GM12878 (cell line): Measurements from ENCODE around the gene LTB. TPM values are rescaled to one million over a fixed set of nuclear protein-coding genes. Genes with fewer than 3 reads are reported as not detected.
A peak's percentile ranks its signal among the peaks of the same experiment; 100 is the strongest.

ENCODE experiments used
- CHD2 ChIP-seq: IDR thresholded peaks from 2 replicates; pipeline ENCODE4 v1.6.1; 2011; ENCODE audit warnings: low read depth, low read length, improper control_type of control experiment, borderline replicate concordance
- ELK1 ChIP-seq: IDR thresholded peaks from 2 replicates; pipeline ENCODE4 v1.6.1; 2012; ENCODE audit warnings: low read depth, low read length, improper control_type of control experiment
- ETV6 ChIP-seq, 2 experiments: fragments of 450-650 bp in 1 of 2; IDR thresholded peaks in 1 of 2; conservative IDR thresholded peaks in 1 of 2; 2 replicates each; pipeline ENCODE4 v1.6.1; 2014; ENCODE audit warnings: antibody characterized with exemption in 1 of 2, borderline replicate concordance in 1 of 2, low read depth in 1 of 2, mild to moderate bottlenecking in 1 of 2, moderate library complexity in 1 of 2
- GABPA ChIP-seq: IDR thresholded peaks from 2 replicates; pipeline ENCODE4 v1.6.1; 2014; ENCODE audit warnings: antibody characterized with exemption, low read depth, mild to moderate bottlenecking, inconsistent platforms
- GATAD2B ChIP-seq: fragments of 450-650 bp; conservative IDR thresholded peaks from 2 replicates; pipeline ENCODE4 v1.6.1; 2017; ENCODE audit warnings: low read depth, mild to moderate bottlenecking, moderate library complexity
- MEF2B ChIP-seq: fragments of 450-650 bp; IDR thresholded peaks from 2 replicates; pipeline ENCODE4 v1.6.1; 2018; ENCODE audit warnings: mild to moderate bottlenecking, moderate library complexity; ENCODE audit not compliant: partially characterized antibody, poor library complexity, severe bottlenecking
- MYB ChIP-seq: fragments of 150-350 bp; IDR thresholded peaks from 2 replicates; pipeline ENCODE4 v1.6.1; 2014; ENCODE audit warnings: mild to moderate bottlenecking, low read depth, low read length, borderline replicate concordance
- NR2C1 ChIP-seq: fragments of 450-650 bp; IDR thresholded peaks from 2 replicates; pipeline ENCODE4 v1.6.1; 2017; ENCODE audit warnings: antibody characterized with exemption, mild to moderate bottlenecking, moderate library complexity
- NR2F1 ChIP-seq: fragments of 450-650 bp; conservative IDR thresholded peaks from 2 replicates; pipeline ENCODE4 v1.6.1; 2017; ENCODE audit warnings: mild to moderate bottlenecking
- NRF1 ChIP-seq: conservative IDR thresholded peaks from 2 replicates; pipeline ENCODE4 v1.6.1; 2011; ENCODE audit warnings: mild to moderate bottlenecking, low read depth, low read length, improper control_type of control experiment
- POLR2AphosphoS2 ChIP-seq: IDR thresholded peaks from 2 replicates; pipeline ENCODE4 v1.6.1; 2011; ENCODE audit warnings: low read depth, mild to moderate bottlenecking, low read length, improper control_type of control experiment, moderate library complexity
- RAD21 ChIP-seq: IDR thresholded peaks from 2 replicates; pipeline ENCODE4 v1.6.1; 2011; ENCODE audit warnings: mild to moderate bottlenecking, low read depth, low read length, moderate library complexity; ENCODE audit not compliant: insufficient read depth
- YY1 ChIP-seq: IDR thresholded peaks from 2 replicates; pipeline ENCODE4 v1.6.1; 2011; ENCODE audit warnings: low read depth, mild to moderate bottlenecking, low read length
- ZNF24 ChIP-seq: fragments of 450-650 bp; IDR thresholded peaks from 2 replicates; pipeline ENCODE4 v1.6.1; 2017; ENCODE audit warnings: antibody characterized with exemption, mild to moderate bottlenecking
- ZNF592 ChIP-seq: fragments of 450-650 bp; IDR thresholded peaks from 2 replicates; pipeline ENCODE4 v1.6.1; 2017; ENCODE audit warnings: mild to moderate bottlenecking, moderate library complexity
- ZSCAN29 ChIP-seq: fragments of 450-650 bp; IDR thresholded peaks from 2 replicates; pipeline ENCODE4 v1.6.1; 2017; ENCODE audit warnings: mild to moderate bottlenecking, moderate library complexity
- polyA plus RNA-seq, 11 experiments: library from polyadenylated mRNA; depleted of rRNA in 4 of 11; unstranded in 6 of 11; stranded (reverse) in 5 of 11; fragments of >200 nt; fragmentation: Nextera tagmentation in 4 of 11; fragmentation: Illumina TruSeq in 1 of 11; extraction: Ambion mirVana in 4 of 11; extraction: Trizol in 1 of 11; gene quantifications; 1 replicate in 1 of 11; 2 replicates in 10 of 11; pipeline versions ENCODE4 v1.2.1 to v1.2.3, GENCODE V29; 2011 to 2016; ENCODE audit warnings: inconsistent platforms in 2 of 11, missing spikeins in 2 of 11, low read depth in 1 of 11
- total RNA-seq, 4 experiments: library from RNA; depleted of rRNA in 3 of 4; stranded (reverse); fragments of >200 nt in 3 of 4; fragmentation: Illumina TruSeq in 1 of 4; extraction: Trizol in 1 of 4; gene quantifications; 2 replicates each; pipeline versions ENCODE4 v1.2.1 to v1.2.3, GENCODE V29; 2013 to 2021
- TF ChIP-seq, protein P1 (sequence below): fragments of 450-650 bp; conservative IDR thresholded peaks from 2 replicates; pipeline ENCODE4 v1.6.1; 2017; ENCODE audit warnings: mild to moderate bottlenecking, moderate library complexity
- TF ChIP-seq, protein P2 (sequence below): fragments of 450-650 bp; IDR thresholded peaks from 2 replicates; pipeline ENCODE4 v1.6.1; 2016; ENCODE audit warnings: mild to moderate bottlenecking, moderate library complexity, borderline replicate concordance

The LTB gene
- total and polyA plus RNA-seq, 10 of the 15 experiments (the other 5 are each of a cell fraction or from before 2014, with no cell fraction given): 0.71 to 74.3 (median 20.0) TPM

DNA sequence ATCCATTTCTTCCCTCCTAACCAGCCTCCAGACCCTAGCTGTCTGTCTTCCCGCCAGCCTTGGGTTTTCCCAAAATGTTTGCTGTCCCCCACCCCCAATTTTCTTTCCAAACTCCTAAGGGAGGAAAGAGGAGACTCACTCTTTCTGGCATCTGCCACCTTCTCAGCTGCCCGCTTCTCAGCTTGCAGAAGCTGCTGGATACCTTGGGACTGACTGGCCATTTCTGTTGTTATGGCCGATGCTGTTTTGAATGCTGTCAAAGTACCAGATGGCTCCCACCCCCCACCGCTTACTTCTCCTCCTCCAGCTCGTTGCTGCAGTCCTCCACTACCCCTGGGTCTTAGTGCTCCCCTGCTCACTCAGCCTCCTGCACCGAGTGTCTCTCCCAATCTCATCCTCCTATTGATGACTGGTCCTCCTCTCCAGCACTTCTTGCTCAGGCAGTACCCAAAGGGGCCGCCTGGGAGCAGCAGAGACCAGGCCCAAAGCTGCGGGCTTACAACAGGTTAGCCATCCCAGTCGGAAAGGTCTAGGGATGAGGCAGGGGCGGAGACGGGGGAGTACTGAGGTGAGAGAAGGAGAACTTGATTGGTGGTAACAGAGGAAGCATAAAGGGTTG, 35.8 kb downstream of the LTB start, which contains the start of gene ATP6V1G2 (continued):
- TF ChIP-seq ZNF592: no peak
- TF ChIP-seq, protein P1, sequence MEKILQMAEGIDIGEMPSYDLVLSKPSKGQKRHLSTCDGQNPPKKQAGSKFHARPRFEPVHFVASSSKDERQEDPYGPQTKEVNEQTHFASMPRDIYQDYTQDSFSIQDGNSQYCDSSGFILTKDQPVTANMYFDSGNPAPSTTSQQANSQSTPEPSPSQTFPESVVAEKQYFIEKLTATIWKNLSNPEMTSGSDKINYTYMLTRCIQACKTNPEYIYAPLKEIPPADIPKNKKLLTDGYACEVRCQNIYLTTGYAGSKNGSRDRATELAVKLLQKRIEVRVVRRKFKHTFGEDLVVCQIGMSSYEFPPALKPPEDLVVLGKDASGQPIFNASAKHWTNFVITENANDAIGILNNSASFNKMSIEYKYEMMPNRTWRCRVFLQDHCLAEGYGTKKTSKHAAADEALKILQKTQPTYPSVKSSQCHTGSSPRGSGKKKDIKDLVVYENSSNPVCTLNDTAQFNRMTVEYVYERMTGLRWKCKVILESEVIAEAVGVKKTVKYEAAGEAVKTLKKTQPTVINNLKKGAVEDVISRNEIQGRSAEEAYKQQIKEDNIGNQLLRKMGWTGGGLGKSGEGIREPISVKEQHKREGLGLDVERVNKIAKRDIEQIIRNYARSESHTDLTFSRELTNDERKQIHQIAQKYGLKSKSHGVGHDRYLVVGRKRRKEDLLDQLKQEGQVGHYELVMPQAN: no peak
- TF ChIP-seq ZNF24: no peak
- TF ChIP-seq ETV6 (conservative IDR thresholded peaks at IDR 0.05 in 1 of 2, IDR thresholded peaks at IDR 0.05 in 1 of 2; ENCODE audit: borderline replicate concordance in 1 of 2, low read depth in 1 of 2): no peak
- TF ChIP-seq MYB: no peak
- TF ChIP-seq, protein P2, sequence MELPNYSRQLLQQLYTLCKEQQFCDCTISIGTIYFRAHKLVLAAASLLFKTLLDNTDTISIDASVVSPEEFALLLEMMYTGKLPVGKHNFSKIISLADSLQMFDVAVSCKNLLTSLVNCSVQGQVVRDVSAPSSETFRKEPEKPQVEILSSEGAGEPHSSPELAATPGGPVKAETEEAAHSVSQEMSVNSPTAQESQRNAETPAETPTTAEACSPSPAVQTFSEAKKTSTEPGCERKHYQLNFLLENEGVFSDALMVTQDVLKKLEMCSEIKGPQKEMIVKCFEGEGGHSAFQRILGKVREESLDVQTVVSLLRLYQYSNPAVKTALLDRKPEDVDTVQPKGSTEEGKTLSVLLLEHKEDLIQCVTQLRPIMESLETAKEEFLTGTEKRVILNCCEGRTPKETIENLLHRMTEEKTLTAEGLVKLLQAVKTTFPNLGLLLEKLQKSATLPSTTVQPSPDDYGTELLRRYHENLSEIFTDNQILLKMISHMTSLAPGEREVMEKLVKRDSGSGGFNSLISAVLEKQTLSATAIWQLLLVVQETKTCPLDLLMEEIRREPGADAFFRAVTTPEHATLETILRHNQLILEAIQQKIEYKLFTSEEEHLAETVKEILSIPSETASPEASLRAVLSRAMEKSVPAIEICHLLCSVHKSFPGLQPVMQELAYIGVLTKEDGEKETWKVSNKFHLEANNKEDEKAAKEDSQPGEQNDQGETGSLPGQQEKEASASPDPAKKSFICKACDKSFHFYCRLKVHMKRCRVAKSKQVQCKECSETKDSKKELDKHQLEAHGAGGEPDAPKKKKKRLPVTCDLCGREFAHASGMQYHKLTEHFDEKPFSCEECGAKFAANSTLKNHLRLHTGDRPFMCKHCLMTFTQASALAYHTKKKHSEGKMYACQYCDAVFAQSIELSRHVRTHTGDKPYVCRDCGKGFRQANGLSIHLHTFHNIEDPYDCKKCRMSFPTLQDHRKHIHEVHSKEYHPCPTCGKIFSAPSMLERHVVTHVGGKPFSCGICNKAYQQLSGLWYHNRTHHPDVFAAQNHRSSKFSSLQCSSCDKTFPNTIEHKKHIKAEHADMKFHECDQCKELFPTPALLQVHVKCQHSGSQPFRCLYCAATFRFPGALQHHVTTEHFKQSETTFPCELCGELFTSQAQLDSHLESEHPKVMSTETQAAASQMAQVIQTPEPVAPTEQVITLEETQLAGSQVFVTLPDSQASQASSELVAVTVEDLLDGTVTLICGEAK: no peak
- TF ChIP-seq NR2C1: no peak
- TF ChIP-seq ZSCAN29: no peak
- TF ChIP-seq GATAD2B: no peak
- no peak for TF ChIP-seq MEF2B
- peak; percentile 65 for TF ChIP-seq YY1
- no peak for TF ChIP-seq NRF1
- TF ChIP-seq RAD21: peak; percentile 100
- TF ChIP-seq GABPA: peak; percentile 64; the same call in 1 of the 2 replicates
- peak; percentile 25; the same call in 1 of the 2 replicates for TF ChIP-seq CHD2
- no peak for TF ChIP-seq POLR2AphosphoS2
- TF ChIP-seq NR2F1: peak; percentile 41; the same call in 1 of the 2 replicates
- no peak for TF ChIP-seq ELK1
